ENCODE data around the gene FAM209B.

- TF ChIP-seq SREBF2 (CRISPR knock-in tag; IDR thresholded peaks at IDR 0.05) (no peak), TEAD4 (IDR thresholded peaks at IDR 0.05; ENCODE audit: low read length) (no peak), TEAD4 (CRISPR knock-in tag; IDR thresholded peaks at IDR 0.05; ENCODE audit: borderline replicate concordance) (no peak), FOXJ2 (tag; IDR thresholded peaks at IDR 0.05) (no peak), NR3C1 (CRISPR knock-in tag; IDR thresholded peaks at IDR 0.05) (no peak), ETS1 (conservative IDR thresholded peaks at IDR 0.05; ENCODE audit: control insufficient read depth, low read depth, low read length) (no peak), POLR2A (conservative IDR thresholded peaks at IDR 0.05) (no peak), TAF1 (IDR thresholded peaks at IDR 0.05; ENCODE audit: control insufficient read depth, extremely low read depth, insufficient read depth, low read length, severe bottlenecking) (no peak), MXI1 (IDR thresholded peaks at IDR 0.05; ENCODE audit: low read depth, low read length) (no peak), TGIF2 (CRISPR knock-in tag; IDR thresholded peaks at IDR 0.05) (no peak), THRAP3 (IDR thresholded peaks at IDR 0.05; ENCODE audit: borderline replicate concordance) (no peak), FOXP4 (CRISPR knock-in tag; IDR thresholded peaks at IDR 0.05; ENCODE audit: borderline replicate concordance) (no peak)
- TF ChIP-seq, protein P1, sequence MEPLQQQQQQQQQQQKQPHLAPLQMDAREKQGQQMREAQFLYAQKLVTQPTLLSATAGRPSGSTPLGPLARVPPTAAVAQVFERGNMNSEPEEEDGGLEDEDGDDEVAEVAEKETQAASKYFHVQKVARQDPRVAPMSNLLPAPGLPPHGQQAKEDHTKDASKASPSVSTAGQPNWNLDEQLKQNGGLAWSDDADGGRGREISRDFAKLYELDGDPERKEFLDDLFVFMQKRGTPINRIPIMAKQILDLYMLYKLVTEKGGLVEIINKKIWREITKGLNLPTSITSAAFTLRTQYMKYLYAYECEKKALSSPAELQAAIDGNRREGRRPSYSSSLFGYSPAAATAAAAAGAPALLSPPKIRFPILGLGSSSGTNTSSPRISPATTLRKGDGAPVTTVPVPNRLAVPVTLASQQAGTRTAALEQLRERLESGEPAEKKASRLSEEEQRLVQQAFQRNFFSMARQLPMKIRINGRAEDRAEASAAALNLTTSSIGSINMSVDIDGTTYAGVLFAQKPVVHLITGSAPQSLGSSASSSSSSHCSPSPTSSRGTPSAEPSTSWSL (CRISPR knock-in tag; IDR thresholded peaks at IDR 0.05; ENCODE audit: borderline replicate concordance), result no peak
- TF ChIP-seq, protein P2, sequence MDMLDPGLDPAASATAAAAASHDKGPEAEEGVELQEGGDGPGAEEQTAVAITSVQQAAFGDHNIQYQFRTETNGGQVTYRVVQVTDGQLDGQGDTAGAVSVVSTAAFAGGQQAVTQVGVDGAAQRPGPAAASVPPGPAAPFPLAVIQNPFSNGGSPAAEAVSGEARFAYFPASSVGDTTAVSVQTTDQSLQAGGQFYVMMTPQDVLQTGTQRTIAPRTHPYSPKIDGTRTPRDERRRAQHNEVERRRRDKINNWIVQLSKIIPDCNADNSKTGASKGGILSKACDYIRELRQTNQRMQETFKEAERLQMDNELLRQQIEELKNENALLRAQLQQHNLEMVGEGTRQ (CRISPR knock-in tag; IDR thresholded peaks at IDR 0.05), result no peak
Measured at GRCh38 chr20:56527521-56527920, 5.5 kb upstream of the FAM209B start.

Measured in K562 (cell line).